ENCODE measurements around the gene GULP1.
"Not testable (repeated sequence)": the region's sequence is repeated elsewhere in the genome, so short reads cannot be mapped to it uniquely, and the experiment has no call there.

The GULP1 gene

GRCh38 chr2:188527581-188527993 is 235.9 kb downstream of the GULP1 start:
- intact Hi-C loops (cut with DNase I; ENCODE audit: low total_unique reads) = loop anchor here (2.0 to 10.0 kb wide), 2 partner anchors 449 to 887 kb away; no protein-coding TSS in a partner anchor
- TF ChIP-seq CTCF (IDR thresholded peaks at IDR 0.05) = no peak
- DNase-seq = no peak
- peak overlapping the region; percentile 20 to 34 for H3K4me3 ChIP-seq
- H3K36me3 ChIP-seq = peaks cover 0 to 4% (median 0%) of the 10 kb centered on the region in 3 donors
- peaks cover 0 to 39% (median 6%) of the 10 kb centered on the region in 4 donors for H3K4me1 ChIP-seq
- no peaks in the 10 kb centered on the region for H3K27me3 ChIP-seq
- peak overlapping the region; percentile 46 to 60 for H3K27ac ChIP-seq
- H3K9me3 ChIP-seq = no peaks in the 10 kb centered on the region

DNA sequence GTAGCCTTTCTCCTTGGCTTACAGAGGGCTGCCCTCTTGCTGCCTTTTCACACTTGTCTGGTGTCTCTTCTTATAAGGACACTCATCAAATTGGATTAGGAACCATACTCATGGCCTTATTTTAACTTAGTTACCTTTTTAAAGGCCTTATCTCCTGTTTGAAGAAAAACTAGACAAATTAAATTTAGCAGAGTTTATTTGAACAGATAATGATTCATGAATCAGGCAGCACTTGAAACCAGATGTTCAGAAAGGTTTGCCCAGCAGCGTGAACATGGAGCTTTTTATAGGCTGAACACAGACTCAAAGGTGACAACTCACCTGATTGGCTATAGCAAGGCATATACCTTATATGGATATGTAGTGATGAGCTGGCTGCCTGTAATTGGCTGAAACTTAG is 238.0 kb downstream of the GULP1 start:
- no peak for TF ChIP-seq CTCF (IDR thresholded peaks at IDR 0.05)

GRCh38 chr2:188534875-188535274 is 243.2 kb downstream of the GULP1 start:
- H3K27me3 ChIP-seq = no peaks in the 10 kb centered on the region
- no peak for DNase-seq
- intact Hi-C loops (cut with DNase I; ENCODE audit: low total_unique reads) = no loop called here
- no peaks in the 10 kb centered on the region for H3K4me1 ChIP-seq
- H3K9me3 ChIP-seq = peaks cover 0 to 5% (median 0%) of the 10 kb centered on the region in 3 donors
- no peak for TF ChIP-seq CTCF (IDR thresholded peaks at IDR 0.05)
- no peak overlapping the region for H3K4me3 ChIP-seq
- H3K27ac ChIP-seq = no peak overlapping the region
- no peaks in the 10 kb centered on the region for H3K36me3 ChIP-seq

More for the DNA sequence above, 238.0 kb downstream of the GULP1 start:
- Histone ChIP-seq H3K4me3 (no peak overlapping the region), H3K27ac (no peak overlapping the region), H3K36me3 (peaks cover 0 to 4% (median 0%) of the 10 kb centered on the region in 3 donors), H3K9me3 (no peaks in the 10 kb centered on the region), H3K27me3 (no peaks in the 10 kb centered on the region), H3K4me1 (peaks cover 0 to 38% (median 6%) of the 10 kb centered on the region in 4 donors)
- DNase-seq = no peak
- intact Hi-C loops (cut with DNase I; ENCODE audit: low total_unique reads) = loop anchor here (10.0 kb wide), 1 partner anchor 885 kb away; no protein-coding TSS in a partner anchor

DNA sequence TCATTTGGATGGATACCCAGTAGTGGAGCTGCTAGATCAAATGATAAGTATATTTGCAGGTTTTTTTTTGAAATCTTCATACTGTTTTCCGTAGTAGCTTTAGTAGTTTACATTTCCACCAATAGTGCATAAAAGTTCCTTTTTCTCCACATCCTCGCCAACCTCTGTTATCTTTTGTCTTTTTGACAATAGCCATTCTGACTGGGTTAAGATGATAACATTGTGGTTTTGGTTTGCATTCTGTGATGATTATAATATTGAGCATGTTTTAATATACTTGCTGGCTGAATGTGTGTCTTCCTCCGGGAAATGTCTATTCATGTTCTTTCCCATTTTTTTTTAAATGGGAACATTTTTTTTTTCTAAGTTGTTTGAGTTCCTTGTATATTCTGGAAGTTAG is 260.0 kb downstream of the GULP1 start:
- no peak for DNase-seq
- no peak overlapping the region for H3K27ac ChIP-seq
- no peaks in the 10 kb centered on the region for H3K9me3 ChIP-seq
- no peaks in the 10 kb centered on the region for H3K36me3 ChIP-seq
- no peak overlapping the region for H3K4me3 ChIP-seq
- intact Hi-C loops (cut with DNase I; ENCODE audit: low total_unique reads) = no loop called here
- H3K4me1 ChIP-seq = no peaks in the 10 kb centered on the region
- no peaks in the 10 kb centered on the region for H3K27me3 ChIP-seq
- TF ChIP-seq CTCF (IDR thresholded peaks at IDR 0.05) = no peak

DNA sequence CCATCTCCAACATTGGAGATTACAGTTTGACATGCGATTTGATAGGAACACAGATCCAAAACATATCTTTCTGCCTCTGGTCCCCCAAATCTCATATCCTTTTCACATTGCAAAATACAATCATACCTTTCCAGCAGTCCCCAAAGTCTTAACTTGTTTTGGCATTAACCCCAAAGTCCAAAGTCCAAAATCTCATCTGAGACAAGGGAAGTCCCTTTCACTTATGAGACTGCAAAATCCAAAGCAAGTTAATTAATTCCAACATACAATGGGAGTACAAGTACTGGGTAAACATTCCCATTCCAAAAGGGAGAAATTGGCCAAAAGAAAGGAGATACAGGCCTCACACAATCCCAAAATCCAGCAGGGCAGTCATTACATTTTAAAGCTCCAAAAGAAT is 265.4 kb downstream of the GULP1 start:
- H3K4me1 ChIP-seq = no peaks in the 10 kb centered on the region
- H3K4me3 ChIP-seq = no peak overlapping the region
- peaks cover 0 to 19% (median 15%) of the 10 kb centered on the region in 3 donors for H3K36me3 ChIP-seq
- no peak for DNase-seq
- no peak overlapping the region for H3K27ac ChIP-seq
- peaks cover 0 to 5% (median 0%) of the 10 kb centered on the region in 3 donors for H3K9me3 ChIP-seq
- TF ChIP-seq CTCF (IDR thresholded peaks at IDR 0.05) = no peak
- H3K27me3 ChIP-seq = no peaks in the 10 kb centered on the region
- intact Hi-C loops (cut with DNase I; ENCODE audit: low total_unique reads) = no loop called here

DNA sequence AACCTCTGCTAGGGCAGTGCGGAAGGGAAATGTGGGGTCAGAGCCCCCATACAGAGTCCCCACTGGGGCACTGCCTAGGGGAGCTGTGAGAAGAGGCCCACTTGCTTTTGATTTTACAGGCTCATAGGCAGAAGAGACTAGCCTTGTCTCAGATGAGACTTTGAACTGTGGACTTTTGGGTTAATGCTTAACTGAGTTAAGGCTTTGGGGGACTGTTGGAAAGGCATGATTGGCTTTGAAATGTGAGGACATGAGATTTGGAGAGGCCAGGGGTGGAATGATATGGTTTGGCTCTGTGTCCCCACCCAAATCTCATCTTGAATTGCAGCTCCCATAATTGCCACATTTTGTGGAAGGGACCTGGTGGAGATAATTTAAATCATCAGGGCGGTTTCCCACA is 267.8 kb downstream of the GULP1 start:
- H3K4me1 ChIP-seq; intact Hi-C loops (cut with DNase I; ENCODE audit: low total_unique reads): not testable (repeated sequence)

More for the DNA sequence above, 267.8 kb downstream of the GULP1 start:
- not testable (repeated sequence) for DNase-seq, H3K27ac ChIP-seq, H3K27me3 ChIP-seq, H3K9me3 ChIP-seq, H3K4me3 ChIP-seq
- H3K36me3 ChIP-seq = peaks cover 0 to 19% (median 15%) of the 10 kb centered on the region in 3 donors

All from tibial artery (tissue), 4 donors.